Pancreas (tissue), 10 donors: Measurements from ENCODE around the gene NFIC. TPM values are rescaled to one million over a fixed set of nuclear protein-coding genes. Genes with fewer than 3 reads are reported as not detected.

Experiments
- ATAC-seq, 4 donors: fragments of 200-7000 bp; cut with Tn5 transposase; one replicate each; pipeline versions ENCODE4 v1.8.0 to v1.9.1; 2020; ENCODE audit warnings: mild to moderate bottlenecking in 4 of 4, moderate library complexity in 4 of 4
- DNase-seq, 6 donors: peaks; one replicate each; pipeline ENCODE4 v3.0.0-alpha.2; 2020
- FAIRE-seq: peaks from 2 replicates; lab custom pipeline; 2012; peaks lifted over from hg19 to GRCh38; lab: Jason Lieb, UNC
- H3K27ac ChIP-seq, 4 donors: fragments of 200-600 bp; sonication (generic); 1 replicate in 3 of 4; 2 replicates in 1 of 4; pipeline versions ENCODE4 v1.5.0 to v1.8.0; 2020
- H3K27me3 ChIP-seq, 4 donors: fragments of 200-600 bp; one replicate each; pipeline ENCODE4 v1.8.0; 2021
- H3K36me3 ChIP-seq, 3 donors: fragments of 200-600 bp; sonication (generic) in 1 of 3; one replicate each; pipeline versions ENCODE4 v1.5.0 to v1.8.0; 2020 to 2021
- H3K4me1 ChIP-seq, 3 donors: fragments of 200-600 bp; one replicate each; pipeline ENCODE4 v1.8.0; 2021
- H3K4me3 ChIP-seq, 4 donors: fragments of 200-600 bp; sonication (generic) in 2 of 4; one replicate each; pipeline versions ENCODE4 v1.5.0 to v1.8.0; 2020 to 2021
- H3K9me3 ChIP-seq, 4 donors: fragments of 200-600 bp; one replicate each; pipeline ENCODE4 v1.8.0; 2021
- CTCF ChIP-seq, 4 donors: fragments of 200-600 bp; sonication (generic) in 3 of 4; IDR thresholded peaks; one replicate each; pipeline versions ENCODE4 v1.5.0 to v1.8.0; 2021; ENCODE audit warnings: antibody characterized with exemption in 4 of 4
- WGBS, 2 donors: extraction: QIAGEN DNeasy Blood & Tissue Kit; methylation state at CpG; one replicate each; pipeline ENCODE4 v1.1.7; 2013; 5-methylcytosine and 5-hydroxymethylcytosine counted together
- intact Hi-C, 3 donors: fragments of 100-400 bp; cut with DNase I; formaldehyde crosslinking; loops; one replicate each; pipeline versions ENCODE4 v1.11.1 to v1.14.2; 2022
- polyA plus RNA-seq, 2 donors: library from polyadenylated mRNA; stranded (reverse); fragments of 200-250 nt; gene quantifications; one replicate each; pipeline ENCODE4 v1.2.3, GENCODE V29; 2013
- total RNA-seq, 6 donors: library from RNA; stranded (reverse); fragmentation: NEBNext Ultra II Directional in 4 of 6; extraction: Animal tissue kit (Norgen Biotek cat#: 25700) in 4 of 6; gene quantifications; one replicate each; pipeline versions ENCODE4 v1.2.1 to v1.2.4, GENCODE V29; 2021 to 2023
- donor health status: healthy with polysubstance abuse.
- donor health status: DM: no; HTN: no; CAD: no; lungs with moderate emphysema.
- donor health status: DM: no; HTN: no; CAD: no.
- donor health status: control.
- donor health status: control.
- donor health status: Bipolar disorder and iron deficiency.
- donor health status: DM: yes; HTN: yes; CAD: no.
- donor health status: DM: no; HTN: no; CAD: no.
- donor health status: DM: no; HTN: no; CAD: no.
- donor health status: DM: yes; HTN: yes; CAD: no.

Gene NFIC
- total and polyA plus RNA-seq, 8 donors = 21.3 to 203 (median 115) TPM

GRCh38 chr19:3359015-3359918, 7.1 kb upstream of the NFIC start:
- intact Hi-C loops = no loop called here
- DNase-seq = peak; percentile 75 to 90 (median 78)
- Histone ChIP-seq H3K9me3 (no peaks in the 10 kb centered on the region), H3K4me1 (peaks cover 0 to 13% (median 0%) of the 10 kb centered on the region in 3 donors), H3K36me3 (no peaks in the 10 kb centered on the region), H3K27ac (peak overlapping the region; percentile 81 to 99 (median 98)), H3K4me3 (peak overlapping the region; percentile 61 to 99 (median 82)), H3K27me3 (no peaks in the 10 kb centered on the region)
- 0 to 1% methylated on average over 37 to 120 of the region's 129 CpGs for WGBS, 2 donors
- TF ChIP-seq CTCF (IDR thresholded peaks at IDR 0.05) = no peak
- no peak for FAIRE-seq
- peak; percentile 49 to 70 (median 53) for ATAC-seq

- intact Hi-C loops = no loop called here
- WGBS, 2 donors = 1 to 2% methylated on average over 19 to 81 of the region's 81 CpGs
- peak overlapping the region; percentile 61 to 99 (median 82) for H3K4me3 ChIP-seq
- H3K27ac ChIP-seq = peak overlapping the region; percentile 81 to 99 (median 98)
- FAIRE-seq = no peak
- TF ChIP-seq CTCF (IDR thresholded peaks at IDR 0.05) = no peak
- no peaks in the 10 kb centered on the region for H3K9me3 ChIP-seq
- no peaks in the 10 kb centered on the region for H3K27me3 ChIP-seq
- peak in 1 of 4 donors; percentile 8 for ATAC-seq
- peak in 1 of 6 donors; percentile 80 for DNase-seq
- peaks cover 0 to 13% (median 0%) of the 10 kb centered on the region in 3 donors for H3K4me1 ChIP-seq
- no peaks in the 10 kb centered on the region for H3K36me3 ChIP-seq
Measured at GRCh38 chr19:3359919-3360420, 6.4 kb upstream of the NFIC start.

GRCh38 chr19:3360421-3361383, 5.7 kb upstream of the NFIC start:
- no peaks in the 10 kb centered on the region for H3K9me3 ChIP-seq
- no peaks in the 10 kb centered on the region for H3K36me3 ChIP-seq
- peak in 5 of 6 donors; percentile 70 to 91 (median 80) for DNase-seq
- FAIRE-seq = no peak
- ATAC-seq = peak; percentile 32 to 65 (median 52)
- peak overlapping the region; percentile 45 to 83 (median 64) for H3K4me3 ChIP-seq
- WGBS, 2 donors = 0 to 1% methylated on average over 84 to 90 of the region's 90 CpGs
- peaks cover 6 to 20% (median 7%) of the 10 kb centered on the region in 3 donors for H3K4me1 ChIP-seq
- intact Hi-C loops = no loop called here
- H3K27me3 ChIP-seq = no peaks in the 10 kb centered on the region
- TF ChIP-seq CTCF (IDR thresholded peaks at IDR 0.05) = no peak
- peak overlapping the region; percentile 63 to 93 (median 82) for H3K27ac ChIP-seq

GRCh38 chr19:3361384-3362216, 4.8 kb upstream of the NFIC start:
- Histone ChIP-seq H3K36me3 (no peaks in the 10 kb centered on the region), H3K27ac (peak overlapping the region; percentile 63 to 93 (median 82)), H3K9me3 (no peaks in the 10 kb centered on the region), H3K4me1 (peaks cover 7 to 21% (median 7%) of the 10 kb centered on the region in 3 donors), H3K4me3 (peak overlapping the region; percentile 45 to 83 (median 64)), H3K27me3 (no peaks in the 10 kb centered on the region)
- no peak for TF ChIP-seq CTCF (IDR thresholded peaks at IDR 0.05)
- intact Hi-C loops = no loop called here
- ATAC-seq (peak in 3 of 4 donors; percentile 7 to 33 (median 15)), FAIRE-seq (no peak), DNase-seq (peak in 2 of 6 donors; percentile 38 to 57)
- WGBS, 2 donors = 12 to 18% methylated on average over 23 to 27 of the region's 27 CpGs
